IMR-90 (cell line): ENCODE data around the gene PIEZO1. TPM values are rescaled to one million over a fixed set of nuclear protein-coding genes. Genes with fewer than 3 reads are reported as not detected.

Experiments used
- ATAC-seq: fragments of 200-7000 bp; cut with Tn5 transposase; 2 replicates; pipeline ENCODE4 v1.9.1; 2020; ENCODE audit warnings: low read depth, mild to moderate bottlenecking, moderate library complexity
- BruUV-seq: library from RNA; stranded (reverse); fragments of 400-500 nt; replicated peaks from 2 replicates; lab custom pipeline; 2021; lab: Mats Ljungman, UMichigan
- CTCF ChIA-PET: fragments of 300-600 bp; formaldehyde crosslinking; extraction: SDS; loops from one replicate; lab custom pipeline; 2021; ENCODE audit warnings: antibody characterized with exemption; lab: Yijun Ruan, JAX
- POLR2A ChIA-PET: fragments of 300-600 bp; sonication (Branson Sonifier 250); formaldehyde crosslinking; loops from one replicate; lab custom pipeline; 2022; ENCODE audit warnings: antibody characterized with exemption; ENCODE audit not compliant: unreplicated experiment; lab: Charles Lee
- DNase-seq: peaks from one replicate; pipeline ENCODE4 v3.0.0; 2013
- H2AFZ ChIP-seq: replicated peaks from 2 replicates; pipeline ENCODE3; 2013; ENCODE audit warnings: low read length, mild to moderate bottlenecking; ENCODE audit not compliant: poor library complexity
- H2AK5ac ChIP-seq: 2 replicates; pipeline ENCODE4 v1.6.1; 2013; ENCODE audit warnings: low read depth, low read length, inconsistent platforms
- H2AK9ac ChIP-seq: replicated peaks from 2 replicates; pipeline ENCODE3; 2013; ENCODE audit warnings: mild to moderate bottlenecking, low read depth, low read length, moderate library complexity; ENCODE audit not compliant: poor library complexity
- H2BK120ac ChIP-seq: 2 replicates; pipeline ENCODE4 v1.6.1; 2013; ENCODE audit warnings: low read depth, low read length, inconsistent platforms
- H2BK15ac ChIP-seq: 3 replicates; pipeline ENCODE4 v1.6.1; 2013; ENCODE audit warnings: low read depth, low read length, inconsistent platforms
- H2BK20ac ChIP-seq: 2 replicates; pipeline ENCODE4 v1.6.1; 2013; ENCODE audit warnings: low read depth, mild to moderate bottlenecking, inconsistent platforms, low read length, moderate library complexity
- H2BK5ac ChIP-seq: 2 replicates; pipeline ENCODE4 v1.6.1; 2013; ENCODE audit warnings: mild to moderate bottlenecking, low read depth, low read length, inconsistent platforms; ENCODE audit not compliant: poor library complexity, severe bottlenecking
- H3K14ac ChIP-seq: replicated peaks from 2 replicates; pipeline ENCODE4 v1.6.1; 2013; ENCODE audit warnings: low read depth, low read length, inconsistent platforms
- H3K18ac ChIP-seq: 2 replicates; pipeline ENCODE4 v1.6.1; 2013; ENCODE audit warnings: low read depth, low read length, control low read depth
- H3K23ac ChIP-seq: 2 replicates; pipeline ENCODE4 v1.6.1; 2013; ENCODE audit warnings: low read depth, low read length, inconsistent platforms
- H3K27ac ChIP-seq: 2 replicates; pipeline ENCODE4 v1.5.1; 2013; ENCODE audit warnings: mild to moderate bottlenecking, control low read depth, low read length; ENCODE audit not compliant: insufficient read depth
- H3K27me3 ChIP-seq: 2 replicates; pipeline ENCODE4 v1.6.1; 2013; ENCODE audit warnings: low read length; ENCODE audit not compliant: control insufficient read depth, insufficient read depth
- H3K36me3 ChIP-seq: 2 replicates; pipeline ENCODE4 v1.6.1; 2013; ENCODE audit warnings: low read length, mixed read lengths; ENCODE audit not compliant: control insufficient read depth, insufficient read depth
- H3K4ac ChIP-seq: 2 replicates; pipeline ENCODE4 v1.6.1; 2013; ENCODE audit warnings: low read depth, low read length, inconsistent platforms
- H3K4me1 ChIP-seq: 2 replicates; pipeline ENCODE4 v1.6.1; 2013; ENCODE audit warnings: low read length, mixed read lengths; ENCODE audit not compliant: control insufficient read depth, insufficient read depth
- H3K4me2 ChIP-seq: 2 replicates; pipeline ENCODE4 v1.6.1; 2013; ENCODE audit warnings: low read depth, mild to moderate bottlenecking, control low read depth, low read length, moderate library complexity
- H3K4me3 ChIP-seq: 2 replicates; pipeline ENCODE4 v1.5.1; 2013; ENCODE audit warnings: low read depth, mild to moderate bottlenecking, control low read depth, low read length, moderate library complexity; ENCODE audit not compliant: insufficient read depth
- H3K56ac ChIP-seq: 2 replicates; pipeline ENCODE4 v1.6.1; 2013; ENCODE audit warnings: low read length, inconsistent platforms; ENCODE audit not compliant: insufficient read depth; ENCODE audit errors: extremely low read depth
- H3K79me1 ChIP-seq, 2 experiments: 2 replicates each; pipeline ENCODE4 v1.6.1; 2013; ENCODE audit warnings: low read length in 2 of 2, inconsistent platforms in 1 of 2, low read depth in 1 of 2
- H3K9ac ChIP-seq: 2 replicates; pipeline ENCODE4 v1.6.1; 2013; ENCODE audit warnings: low read depth, low read length, control low read depth
- H3K9me1 ChIP-seq: 2 replicates; pipeline ENCODE4 v1.6.1; 2013; ENCODE audit warnings: low read length, inconsistent platforms; ENCODE audit not compliant: insufficient read depth
- H3K9me3 ChIP-seq: 2 replicates; pipeline ENCODE4 v1.6.1; 2013; ENCODE audit warnings: low read length; ENCODE audit not compliant: control insufficient read depth, insufficient read depth
- H4K20me1 ChIP-seq: 2 replicates; pipeline ENCODE4 v1.6.1; 2013; ENCODE audit warnings: low read length, inconsistent platforms; ENCODE audit not compliant: insufficient read depth
- H4K5ac ChIP-seq: 2 replicates; pipeline ENCODE4 v1.6.1; 2013; ENCODE audit warnings: mild to moderate bottlenecking, low read depth, low read length, control low read depth
- H4K8ac ChIP-seq, 2 experiments: 2 replicates each; pipeline ENCODE4 v1.6.1; 2013; ENCODE audit warnings: low read depth in 2 of 2, low read length in 2 of 2, control low read depth in 1 of 2, inconsistent platforms in 1 of 2
- H4K91ac ChIP-seq: 2 replicates; pipeline ENCODE4 v1.6.1; 2013; ENCODE audit warnings: low read depth, low read length, inconsistent platforms; ENCODE audit not compliant: insufficient read depth
- CEBPB ChIP-seq: IDR thresholded peaks from 2 replicates; pipeline ENCODE4 v1.6.1; 2012; ENCODE audit warnings: low read depth, low read length, improper control_type of control experiment
- FOS ChIP-seq: fragments of 150-350 bp; IDR thresholded peaks from 2 replicates; pipeline ENCODE4 v1.6.1; 2016; ENCODE audit warnings: low read depth, low read length
- MAFK ChIP-seq: IDR thresholded peaks from 2 replicates; pipeline ENCODE4 v1.6.1; 2012; ENCODE audit warnings: low read depth, low read length, improper control_type of control experiment
- MAZ ChIP-seq: IDR thresholded peaks from 2 replicates; pipeline ENCODE4 v1.6.1; 2012; ENCODE audit warnings: low read depth, mild to moderate bottlenecking, low read length, improper control_type of control experiment, moderate library complexity, borderline replicate concordance
- MXI1 ChIP-seq: IDR thresholded peaks from 2 replicates; pipeline ENCODE4 v1.6.1; 2012; ENCODE audit warnings: low read depth, mild to moderate bottlenecking, low read length, moderate library complexity, borderline replicate concordance
- NFE2L2 ChIP-seq: fragments of 150-350 bp; IDR thresholded peaks from 2 replicates; pipeline ENCODE4 v1.6.1; 2016; ENCODE audit warnings: low read depth, mild to moderate bottlenecking, low read length
- RAD21 ChIP-seq: IDR thresholded peaks from 2 replicates; pipeline ENCODE4 v1.6.1; 2012; ENCODE audit warnings: low read length, improper control_type of control experiment
- RCOR1 ChIP-seq: IDR thresholded peaks from 2 replicates; pipeline ENCODE4 v1.6.1; 2012; ENCODE audit warnings: mild to moderate bottlenecking, low read length, improper control_type of control experiment; ENCODE audit not compliant: insufficient replicate concordance
- SMC3 ChIP-seq: fragments of 150-350 bp; IDR thresholded peaks from 2 replicates; pipeline ENCODE4 v1.6.1; 2016; ENCODE audit warnings: low read depth, mild to moderate bottlenecking, antibody characterized with exemption, low read length, moderate library complexity
- WGBS, 2 experiments: methylation state at CpG; one replicate each; pipeline versions ENCODE4 v1.1.5 to v1.1.7; 2013; ENCODE audit warnings: missing lambda C conversion rate in 2 of 2; ENCODE audit not compliant: insufficient read length in 1 of 2; ENCODE audit errors: extremely low coverage in 2 of 2; 5-methylcytosine and 5-hydroxymethylcytosine counted together
- dilution Hi-C: fragments of 300-500 bp; cut with HindIII; formaldehyde crosslinking; loops from one replicate; pipeline ENCODE4 v1.14.3; 2018; ENCODE audit warnings: low sequenced_read_pairs; ENCODE audit not compliant: unreplicated experiment
- in situ Hi-C: fragments of 300-500 bp; cut with MboI; formaldehyde crosslinking; loops from 3 replicates; pipeline ENCODE4 v1.14.3; 2019; ENCODE audit warnings: low sequenced_read_pairs, inconsistent platforms, mixed read lengths
- intact Hi-C: fragments of 100-400 bp; cut with micrococcal nuclease; formaldehyde crosslinking; loops from 2 replicates; pipeline ENCODE4 v1.10.0; 2022
- polyA plus RNA-seq, 3 experiments: library from polyadenylated mRNA; depleted of rRNA; stranded (reverse); fragments of >200 nt; gene quantifications; 2 replicates each; pipeline ENCODE4 v1.2.3, GENCODE V29; 2012; ENCODE audit warnings: low replicate concordance in 1 of 3
- total RNA-seq: library from RNA; depleted of rRNA; stranded (reverse); fragments of >200 nt; gene quantifications from 2 replicates; pipeline ENCODE4 v1.2.3, GENCODE V29; 2012
- TF ChIP-seq, protein P1 (sequence below): fragments of 150-350 bp; IDR thresholded peaks from 2 replicates; pipeline ENCODE4 v1.6.1; 2017; ENCODE audit warnings: mild to moderate bottlenecking, antibody characterized with exemption, low read length, low read depth
- TF ChIP-seq, protein P2 (sequence below): fragments of 150-350 bp; IDR thresholded peaks from 2 replicates; pipeline ENCODE4 v1.6.1; 2016; ENCODE audit warnings: low read depth, mild to moderate bottlenecking, low read length, moderate library complexity, borderline replicate concordance

PIEZO1 gene
- total and polyA plus RNA-seq, 2 of the 4 experiments (the other 2 are of a cell fraction): 36.2 to 372 TPM

DNA sequence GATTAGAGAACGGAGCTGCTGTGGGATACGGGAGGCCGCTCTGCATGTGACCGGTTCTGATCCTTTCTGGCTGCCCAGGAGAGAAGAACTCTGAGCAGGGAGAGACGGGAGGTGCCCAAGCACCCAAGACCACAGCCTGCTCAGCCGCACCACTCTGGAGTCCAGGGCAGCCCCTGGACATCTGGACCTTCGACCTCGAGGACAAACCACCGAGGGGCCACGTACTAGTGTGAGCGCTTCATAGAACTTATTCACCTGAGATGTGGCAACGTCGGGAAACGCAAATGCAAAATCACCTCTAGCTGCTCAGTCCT lies 84.7 kb downstream of the PIEZO1 start (continued):
- no peak for TF ChIP-seq RAD21
- TF ChIP-seq FOS: no peak
- TF ChIP-seq MAFK: no peak
- no peak for TF ChIP-seq SMC3
- TF ChIP-seq MXI1: no peak
- TF ChIP-seq MAZ: no peak

DNA sequence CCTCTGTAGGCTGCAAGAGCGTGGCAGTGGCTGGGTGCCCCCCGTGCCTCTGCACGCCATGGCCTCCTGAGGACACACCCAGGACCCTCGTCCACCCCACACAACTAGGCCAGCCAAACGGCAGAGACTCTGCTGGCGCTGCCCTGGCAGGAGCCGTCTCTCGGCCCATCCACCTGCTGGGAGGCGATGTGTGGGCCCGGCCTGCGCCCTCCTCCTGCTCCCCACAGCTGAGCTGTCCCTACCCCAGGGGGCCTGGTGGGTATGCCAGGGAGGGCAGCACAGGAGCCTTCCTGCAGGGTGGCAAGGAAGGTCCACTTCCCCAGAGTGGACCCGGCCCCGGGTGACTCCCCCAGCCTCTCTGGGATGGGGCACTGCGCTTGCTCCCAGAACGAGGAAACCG lies 85.8 kb downstream of the PIEZO1 start:
- BruUV-seq: no TSS peak
- Histone ChIP-seq H3K56ac (no peak overlapping the region), H3K27ac (no peak overlapping the region), H3K4ac (no peak overlapping the region), H3K27me3 (no peaks in the 10 kb centered on the region), H3K4me3 (no peak overlapping the region), H2BK5ac (no peak overlapping the region), H2BK120ac (no peak overlapping the region), H2AFZ (no peak overlapping the region), H3K4me2 (no peak overlapping the region), H3K9me1 (no peaks in the 10 kb centered on the region; the same call in none of the 2 replicates), H3K36me3 (peaks cover 33% of the 10 kb centered on the region), H2BK20ac (no peak overlapping the region), H2BK15ac (no peak overlapping the region), H3K18ac (no peak overlapping the region), H3K23ac (no peak overlapping the region), H3K14ac (no peak overlapping the region), H4K5ac (no peak overlapping the region), H2AK9ac (no peak overlapping the region), H2AK5ac (no peak overlapping the region), H3K79me1 (peaks cover under 1 to 37% of the 10 kb centered on the region in 2 experiments; a peak in 3 of 4 replicates), H4K91ac (no peak overlapping the region), H3K9me3 (no peaks in the 10 kb centered on the region), H4K8ac (no peak overlapping the region), H4K20me1 (no peaks in the 10 kb centered on the region; the same call in 1 of the 2 replicates), H3K4me1 (peaks cover 8% of the 10 kb centered on the region), H3K9ac (no peak overlapping the region)
- DNase-seq (no peak), ATAC-seq (no peak)
- CTCF ChIA-PET: no interaction called here
- in situ Hi-C loops: no loop called here
- intact Hi-C loops: no loop called here
- POLR2A ChIA-PET: no interaction called here
- 85% methylated on average over 5 of the region's 16 CpGs; no CpG with 5 or more reads in 1 of the 2 experiments for WGBS, 2 experiments
- dilution Hi-C loops: no loop called here
- TF ChIP-seq RAD21 (no peak), CEBPB (no peak), SMC3 (no peak), NFE2L2 (no peak), RCOR1 (no peak), MAZ (no peak), FOS (no peak), MAFK (no peak)
- TF ChIP-seq, protein P1, sequence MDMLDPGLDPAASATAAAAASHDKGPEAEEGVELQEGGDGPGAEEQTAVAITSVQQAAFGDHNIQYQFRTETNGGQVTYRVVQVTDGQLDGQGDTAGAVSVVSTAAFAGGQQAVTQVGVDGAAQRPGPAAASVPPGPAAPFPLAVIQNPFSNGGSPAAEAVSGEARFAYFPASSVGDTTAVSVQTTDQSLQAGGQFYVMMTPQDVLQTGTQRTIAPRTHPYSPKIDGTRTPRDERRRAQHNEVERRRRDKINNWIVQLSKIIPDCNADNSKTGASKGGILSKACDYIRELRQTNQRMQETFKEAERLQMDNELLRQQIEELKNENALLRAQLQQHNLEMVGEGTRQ: no peak
- TF ChIP-seq, protein P2, sequence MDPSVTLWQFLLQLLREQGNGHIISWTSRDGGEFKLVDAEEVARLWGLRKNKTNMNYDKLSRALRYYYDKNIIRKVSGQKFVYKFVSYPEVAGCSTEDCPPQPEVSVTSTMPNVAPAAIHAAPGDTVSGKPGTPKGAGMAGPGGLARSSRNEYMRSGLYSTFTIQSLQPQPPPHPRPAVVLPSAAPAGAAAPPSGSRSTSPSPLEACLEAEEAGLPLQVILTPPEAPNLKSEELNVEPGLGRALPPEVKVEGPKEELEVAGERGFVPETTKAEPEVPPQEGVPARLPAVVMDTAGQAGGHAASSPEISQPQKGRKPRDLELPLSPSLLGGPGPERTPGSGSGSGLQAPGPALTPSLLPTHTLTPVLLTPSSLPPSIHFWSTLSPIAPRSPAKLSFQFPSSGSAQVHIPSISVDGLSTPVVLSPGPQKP: no peak
